ENCODE results near the gene TNNC2. TPM values are rescaled to one million over a fixed set of nuclear protein-coding genes. Genes with fewer than 3 reads are reported as not detected.

Gene TNNC2
- total RNA-seq, 2 experiments from 2014 or later: 1.2 to 1.5 TPM

- H3K9me3 Mint-ChIP-seq: no peaks in the 10 kb centered on the region
- ChIA-PET CTCF (no interaction called here), POLR2A (interaction anchor here (0.7 kb wide), 1 partner anchor 1717 kb away, joined by 3 read pairs; no protein-coding TSS in a partner anchor)
Observed at GRCh38 chr20:45828589-45828988, 1.5 kb upstream of the TNNC2 start.

GRCh38 chr20:45827712-45828111 lies 600 bp upstream of the TNNC2 start:
- no peaks in the 10 kb centered on the region for H3K9me3 Mint-ChIP-seq
- H3K4me3 Mint-ChIP-seq: no peak overlapping the region
- intact Hi-C loops (cut with DNase I, micrococcal nuclease): no loop called here
- Histone ChIP-seq H3K4me1 (ENCODE audit: insufficient read depth, low read length) (peaks cover 17% of the 10 kb centered on the region), H3K9me3 (ENCODE audit: control insufficient read depth in 1 of 2, insufficient read depth in 1 of 2, low read length in 2 of 2) (peaks cover 0 to 11% of the 10 kb centered on the region in 2 experiments), H3K27ac (ENCODE audit: low read depth in 1 of 2, low read length in 2 of 2) (no peak overlapping the region), H3K36me3 (ENCODE audit: insufficient read depth, low read length) (no peaks in the 10 kb centered on the region), H3K4me3 (ENCODE audit: low read length) (no peak overlapping the region), H3K27me3 (ENCODE audit: control insufficient read depth in 1 of 2, insufficient read depth in 2 of 2, low read length in 2 of 2) (peaks cover 9 to 13% of the 10 kb centered on the region in 2 experiments)
- H3K27ac Mint-ChIP-seq: no peak overlapping the region
- no peak for TF ChIP-seq CTCF (IDR thresholded peaks at IDR 0.05)
- no peak for ATAC-seq (ENCODE audit: poor library complexity)
- no peaks in the 10 kb centered on the region for H3K36me3 Mint-ChIP-seq (ENCODE audit: low read depth)
- DNase-seq: no peak
- H3K27me3 Mint-ChIP-seq: peaks cover 23% of the 10 kb centered on the region
- POLR2A ChIA-PET: no interaction called here
- CTCF ChIA-PET: no interaction called here
- peaks cover 10% of the 10 kb centered on the region for H3K4me1 Mint-ChIP-seq (ENCODE audit: low read depth)

More at GRCh38 chr20:45828589-45828988, 1.5 kb upstream of the TNNC2 start:
- Mint-ChIP-seq H3K4me3 (no peak overlapping the region), H3K36me3 (ENCODE audit: low read depth) (no peaks in the 10 kb centered on the region), H3K4me1 (ENCODE audit: low read depth) (peaks cover 18% of the 10 kb centered on the region), H3K27ac (no peak overlapping the region), H3K27me3 (peaks cover 14% of the 10 kb centered on the region)
- no peak for ATAC-seq (ENCODE audit: poor library complexity)
- Histone ChIP-seq H3K27me3 (ENCODE audit: control insufficient read depth in 1 of 2, insufficient read depth in 2 of 2, low read length in 2 of 2) (peaks cover 2 to 4% of the 10 kb centered on the region in 2 experiments), H3K36me3 (ENCODE audit: insufficient read depth, low read length) (no peaks in the 10 kb centered on the region), H3K4me1 (ENCODE audit: insufficient read depth, low read length) (peaks cover 18% of the 10 kb centered on the region), H3K4me3 (ENCODE audit: low read length) (no peak overlapping the region), H3K9me3 (ENCODE audit: control insufficient read depth in 1 of 2, insufficient read depth in 1 of 2, low read length in 2 of 2) (peaks cover 0 to 5% of the 10 kb centered on the region in 2 experiments), H3K27ac (ENCODE audit: low read depth in 1 of 2, low read length in 2 of 2) (no peak overlapping the region)
- TF ChIP-seq CTCF (IDR thresholded peaks at IDR 0.05): no peak
- intact Hi-C loops (cut with DNase I, micrococcal nuclease): no loop called here
- DNase-seq: no peak

- TF ChIP-seq CTCF (IDR thresholded peaks at IDR 0.05): no peak
- Histone ChIP-seq H3K27ac (ENCODE audit: low read depth in 1 of 2, low read length in 2 of 2) (no peak overlapping the region), H3K9me3 (ENCODE audit: control insufficient read depth in 1 of 2, insufficient read depth in 1 of 2, low read length in 2 of 2) (peaks cover 0 to 12% of the 10 kb centered on the region in 2 experiments), H3K36me3 (ENCODE audit: insufficient read depth, low read length) (no peaks in the 10 kb centered on the region), H3K4me3 (ENCODE audit: low read length) (no peak overlapping the region), H3K4me1 (ENCODE audit: insufficient read depth, low read length) (peaks cover 17% of the 10 kb centered on the region), H3K27me3 (ENCODE audit: control insufficient read depth in 1 of 2, insufficient read depth in 2 of 2, low read length in 2 of 2) (peaks cover 11 to 16% of the 10 kb centered on the region in 2 experiments)
- Mint-ChIP-seq H3K9me3 (no peaks in the 10 kb centered on the region), H3K27me3 (peaks cover 32% of the 10 kb centered on the region), H3K27ac (no peak overlapping the region), H3K36me3 (ENCODE audit: low read depth) (no peaks in the 10 kb centered on the region), H3K4me1 (ENCODE audit: low read depth) (peaks cover 10% of the 10 kb centered on the region), H3K4me3 (no peak overlapping the region)
- ATAC-seq (ENCODE audit: poor library complexity): no peak
- intact Hi-C loops (cut with DNase I, micrococcal nuclease): no loop called here
- no peak for DNase-seq
- ChIA-PET POLR2A (no interaction called here), CTCF (no interaction called here)
Observed at GRCh38 chr20:45826381-45827019, 612 bp downstream of the TNNC2 start.

Measured in CD4-positive, alpha-beta T cell (primary cell).